Esophagus squamous epithelium (tissue), 5 donors: ENCODE data around the gene TCF4. TPM values are rescaled to one million over a fixed set of nuclear protein-coding genes. Genes with fewer than 3 reads are reported as not detected.

Source experiments
- DNase-seq: peaks from one replicate; lab custom pipeline; 2025; lab: John Stamatoyannopoulos, UW
- H3K27ac ChIP-seq, 4 donors: fragments of 200-600 bp; sonication (generic); one replicate each; pipeline ENCODE4 v1.5.1; 2016 to 2019; ENCODE audit warnings: mild to moderate bottlenecking in 1 of 4
- H3K27me3 ChIP-seq, 4 donors: fragments of 200-600 bp; sonication (generic); 1 replicate in 3 of 4; 2 replicates in 1 of 4; pipeline versions ENCODE4 v1.5.1 to v1.6.0; 2017 to 2021; ENCODE audit warnings: antibody characterized with exemption in 1 of 4
- H3K36me3 ChIP-seq, 3 donors: fragments of 200-600 bp; sonication (generic); one replicate each; pipeline ENCODE4 v1.5.1; 2016 to 2019
- H3K4me1 ChIP-seq, 3 donors: fragments of 200-600 bp; sonication (generic); one replicate each; pipeline ENCODE4 v1.5.1; 2017 to 2019
- H3K4me3 ChIP-seq, 4 donors: fragments of 200-600 bp; sonication (generic); 1 replicate in 3 of 4; 2 replicates in 1 of 4; pipeline ENCODE4 v1.5.1; 2016 to 2019; ENCODE audit warnings: mild to moderate bottlenecking in 2 of 4, moderate library complexity in 1 of 4
- H3K9me3 ChIP-seq, 3 donors: fragments of 200-600 bp; sonication (generic); one replicate each; pipeline ENCODE4 v1.5.1; 2016 to 2019
- CTCF ChIP-seq, 6 experiments: fragments of 450-650 bp in 4 of 6; fragments of 200-600 bp in 2 of 6; sonication (generic) in 2 of 6; IDR thresholded peaks; one replicate each; pipeline ENCODE4 v1.5.1; 2016 to 2019; ENCODE audit warnings: antibody characterized with exemption in 6 of 6, mild to moderate bottlenecking in 4 of 6, moderate library complexity in 4 of 6
- POLR2A ChIP-seq, 4 donors: fragments of 450-650 bp; IDR thresholded peaks; one replicate each; pipeline ENCODE4 v1.6.1; 2017; ENCODE audit warnings: antibody characterized with exemption in 4 of 4, mild to moderate bottlenecking in 4 of 4, moderate library complexity in 3 of 4
- WGBS, 2 donors: methylation state at CpG; one replicate each; pipeline ENCODE4 v1.1.5; 2018; 5-methylcytosine and 5-hydroxymethylcytosine counted together
- intact Hi-C: fragments of 100-400 bp; cut with DNase I; formaldehyde crosslinking; loops from one replicate; pipeline ENCODE4 v1.15.0; 2022
- total RNA-seq, 4 donors: library from RNA; depleted of rRNA; stranded (reverse); fragments of >200 nt; gene quantifications; one replicate each; pipeline ENCODE4 v1.1.0, GENCODE V29; 2016
- donor health status: DM: yes; HTN: yes; CAD: no.

Gene TCF4
- total RNA-seq, 4 donors from 2014 or later = 19.0 to 79.7 (median 26.0) TPM

- Histone ChIP-seq H3K27ac (no peak overlapping the region), H3K4me3 (no peak overlapping the region), H3K27me3 (no peaks in the 10 kb centered on the region), H3K4me1 (no peaks in the 10 kb centered on the region), H3K9me3 (no peaks in the 10 kb centered on the region), H3K36me3 (no peaks in the 10 kb centered on the region)
- intact Hi-C loops = no loop called here
- no peak for DNase-seq
- 82 to 91% methylated on average over 4 to 5 of the region's 5 CpGs for WGBS, 2 donors
- TF ChIP-seq POLR2A (IDR thresholded peaks at IDR 0.05) (no peak), CTCF (IDR thresholded peaks at IDR 0.05) (no peak)
Measured at GRCh38 chr18:55214969-55215368, 373.0 kb downstream of the TCF4 start.

- intact Hi-C loops = no loop called here
- no peaks in the 10 kb centered on the region for H3K4me1 ChIP-seq
- H3K9me3 ChIP-seq = no peaks in the 10 kb centered on the region
- no peak for DNase-seq
- no peaks in the 10 kb centered on the region for H3K27me3 ChIP-seq
- H3K36me3 ChIP-seq = no peaks in the 10 kb centered on the region
- TF ChIP-seq CTCF (IDR thresholded peaks at IDR 0.05) = no peak
- no peak for TF ChIP-seq POLR2A (IDR thresholded peaks at IDR 0.05)
- no peak overlapping the region for H3K27ac ChIP-seq
- WGBS, 2 donors = 55 to 69% methylated on average over 2 of the region's 2 CpGs
- H3K4me3 ChIP-seq = no peak overlapping the region
Measured at GRCh38 chr18:55214534-55214933, 373.5 kb downstream of the TCF4 start.

- Histone ChIP-seq H3K27ac (no peak overlapping the region), H3K27me3 (no peaks in the 10 kb centered on the region), H3K36me3 (no peaks in the 10 kb centered on the region), H3K4me3 (no peak overlapping the region), H3K4me1 (no peaks in the 10 kb centered on the region), H3K9me3 (no peaks in the 10 kb centered on the region)
- 82 to 92% methylated on average over 1 of the region's 1 CpG for WGBS, 2 donors
- intact Hi-C loops = no loop called here
- TF ChIP-seq CTCF (IDR thresholded peaks at IDR 0.05) = no peak
- TF ChIP-seq POLR2A (IDR thresholded peaks at IDR 0.05) = no peak
- DNase-seq = no peak
Measured at GRCh38 chr18:55213586-55213985, 374.4 kb downstream of the TCF4 start.

- intact Hi-C loops = no loop called here
- DNase-seq = no peak
- WGBS, 2 donors = 55 to 68% methylated on average over 2 of the region's 2 CpGs
Measured at GRCh38 chr18:55206927-55207326, 381.1 kb downstream of the TCF4 start.

More at GRCh38 chr18:55206927-55207326, 381.1 kb downstream of the TCF4 start:
- Histone ChIP-seq H3K36me3 (no peaks in the 10 kb centered on the region), H3K4me3 (no peak overlapping the region), H3K27me3 (no peaks in the 10 kb centered on the region), H3K27ac (no peak overlapping the region), H3K9me3 (no peaks in the 10 kb centered on the region), H3K4me1 (no peaks in the 10 kb centered on the region)
- TF ChIP-seq CTCF (IDR thresholded peaks at IDR 0.05) (no peak), POLR2A (IDR thresholded peaks at IDR 0.05) (no peak)
